HG03066 (cell line): Measurements from ENCODE around the gene FASN.
A peak's percentile ranks its signal among the peaks of the same experiment; 100 is the strongest.

Source experiments
- ATAC-seq: cut with Tn5 transposase; IDR thresholded peaks from one replicate; pipeline ENCODE4 v1.9.1; 2021; ENCODE audit warnings: low read depth; ENCODE audit not compliant: unreplicated experiment

The FASN gene

DNA sequence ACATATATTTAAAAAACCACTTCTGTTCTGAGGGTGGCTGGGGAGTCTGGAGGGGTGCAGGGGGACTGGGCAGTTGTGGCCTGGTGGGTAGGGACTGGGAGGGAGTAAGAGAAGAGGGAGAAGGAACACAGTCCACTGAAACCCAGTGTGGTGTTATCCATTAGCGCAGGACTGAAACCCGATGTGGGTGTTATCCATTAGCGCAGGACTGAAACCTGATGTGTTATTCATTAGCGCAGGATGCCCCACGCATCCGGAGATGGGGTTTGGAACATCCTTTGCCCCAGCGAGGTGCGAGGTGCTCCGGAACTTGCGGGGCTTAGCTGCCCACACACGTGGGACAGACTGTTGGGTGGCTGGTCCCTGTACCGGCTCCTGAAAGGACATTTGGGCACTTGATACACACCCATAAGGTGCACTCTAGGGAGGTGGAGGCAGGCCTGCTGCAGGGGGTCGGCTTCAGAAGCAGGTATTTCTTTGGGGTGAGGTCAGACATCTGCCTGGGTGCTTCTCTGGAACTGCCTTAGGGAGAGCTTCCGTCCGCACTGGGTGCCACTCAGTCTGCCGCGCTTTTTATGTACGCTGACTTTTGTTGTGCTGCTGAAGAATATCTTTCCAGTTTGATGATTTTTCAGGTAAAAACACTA, 20.3 kb upstream of the FASN start:
- ATAC-seq: no peak

DNA sequence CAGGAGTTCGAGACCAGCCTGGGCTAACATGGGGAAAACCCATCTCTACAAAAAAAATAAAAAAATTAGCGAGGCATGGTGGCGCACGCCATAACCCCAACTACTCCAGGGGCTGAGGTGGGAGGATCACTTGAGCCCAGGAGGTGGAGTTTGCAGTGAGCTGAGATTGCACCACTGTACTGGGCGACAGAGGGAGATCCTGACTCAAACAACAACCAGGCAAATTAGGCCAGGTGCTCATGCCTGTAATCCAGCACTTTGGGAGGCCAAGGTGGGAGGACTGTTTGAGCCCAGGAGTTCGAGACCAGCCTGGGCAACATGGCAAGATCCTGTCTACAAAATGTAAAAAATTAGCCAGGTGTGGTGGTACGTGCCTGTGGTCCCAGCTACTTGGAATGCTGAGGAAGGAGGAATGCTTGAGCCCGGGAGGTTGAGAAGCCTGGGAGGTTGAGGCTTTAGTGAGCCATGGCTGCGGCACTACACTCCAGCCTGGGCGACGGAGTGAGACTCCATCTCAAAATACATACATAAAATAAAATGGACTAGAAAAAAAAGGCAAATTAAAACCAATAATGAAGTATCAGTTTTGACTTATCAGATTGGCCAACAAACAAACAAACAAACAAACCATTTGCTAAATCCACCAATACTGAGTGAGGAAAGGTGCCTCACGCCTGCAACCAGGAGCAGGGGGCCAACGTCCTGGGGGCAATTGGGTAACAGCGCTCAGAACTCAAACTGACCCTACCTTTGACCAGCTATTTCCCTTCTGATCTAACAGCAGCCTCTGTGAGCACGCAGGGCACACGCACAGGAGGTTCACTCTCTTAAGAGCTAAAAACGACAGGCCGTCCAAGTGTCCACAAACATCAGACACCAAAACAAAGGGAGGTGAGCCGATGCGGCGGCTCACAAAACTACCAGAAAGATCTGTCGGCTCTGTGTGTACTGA, 19.4 kb upstream of the FASN start:
- ATAC-seq: no peak

DNA sequence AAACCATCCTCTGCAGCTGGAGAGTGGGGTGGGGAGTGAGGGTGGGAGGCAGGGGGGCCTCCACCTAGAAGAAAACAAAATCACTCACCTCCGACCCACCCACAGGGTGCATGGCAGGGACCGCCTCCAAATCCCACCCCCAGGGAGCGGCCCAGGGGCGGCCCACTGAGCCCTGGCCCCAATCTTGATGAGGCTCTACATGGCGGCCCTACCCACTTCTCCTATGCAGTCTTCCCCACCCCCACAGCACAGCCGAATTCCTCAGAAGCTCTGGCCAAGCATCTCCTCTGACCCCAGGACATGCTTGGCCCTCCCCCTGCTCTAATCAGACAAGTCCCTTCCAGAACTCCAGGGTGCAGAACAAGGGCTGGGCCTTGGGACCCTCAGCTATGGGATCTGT, 18.2 kb upstream of the FASN start:
- ATAC-seq: no peak

DNA sequence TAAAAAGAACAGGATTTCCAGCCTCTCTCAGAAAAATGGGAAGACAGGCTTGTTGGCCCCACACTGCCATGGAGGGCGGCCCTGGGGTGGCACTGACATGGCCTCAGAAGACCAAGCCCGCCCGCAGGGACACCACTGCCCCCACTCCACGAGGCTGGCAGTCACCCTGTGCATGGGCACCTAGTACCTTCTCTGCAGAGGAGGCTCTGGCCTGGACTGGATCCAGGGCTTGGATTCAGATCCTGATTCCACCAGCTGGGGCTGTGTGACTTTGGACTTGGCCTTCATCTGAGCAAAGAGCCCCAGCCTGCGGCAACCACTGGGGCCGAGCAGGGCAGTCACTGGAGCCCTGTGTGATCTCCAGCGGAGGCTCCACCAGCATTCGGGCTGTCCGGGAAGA, 16.8 kb upstream of the FASN start:
- ATAC-seq: no peak

DNA sequence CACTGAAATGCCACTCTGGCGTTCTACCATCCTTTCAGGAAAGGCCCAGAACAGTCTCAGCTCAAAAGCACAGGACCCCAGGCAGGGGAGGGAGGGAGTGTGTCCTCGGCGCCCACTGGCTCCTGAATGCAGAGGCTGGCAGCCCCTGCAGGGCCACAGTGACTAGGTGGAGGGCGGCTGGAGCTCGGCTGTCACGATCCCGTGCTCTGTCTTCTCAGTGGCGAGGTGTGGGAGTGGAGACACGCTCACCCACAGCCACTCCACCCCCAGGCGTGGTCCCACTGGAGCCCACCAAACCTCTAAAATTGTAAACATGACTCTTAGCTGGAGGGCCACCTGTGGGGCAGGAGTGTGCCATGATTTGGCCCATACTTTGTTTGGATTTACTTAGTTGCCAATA, 16.4 kb upstream of the FASN start:
- no peak for ATAC-seq

DNA sequence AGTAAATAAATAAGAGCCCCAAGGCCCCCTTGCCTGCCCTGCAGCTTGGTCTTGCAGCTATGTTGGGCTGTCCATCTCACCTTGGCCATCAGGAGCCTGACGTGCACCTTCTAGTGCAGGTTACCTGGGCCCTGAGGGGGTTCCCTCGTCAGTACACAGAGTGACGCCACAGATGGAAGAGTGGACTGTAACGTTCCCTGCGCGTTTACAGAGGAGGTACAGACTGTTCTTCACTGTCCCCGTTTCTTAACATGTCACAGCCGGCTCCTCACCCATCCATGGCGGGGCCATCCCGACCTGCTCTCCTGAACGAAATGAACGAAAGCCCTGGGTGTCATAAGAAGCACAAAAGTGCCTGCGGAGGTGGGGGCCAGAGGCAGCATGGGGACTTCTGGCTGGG, 15.9 kb upstream of the FASN start:
- no peak for ATAC-seq

DNA sequence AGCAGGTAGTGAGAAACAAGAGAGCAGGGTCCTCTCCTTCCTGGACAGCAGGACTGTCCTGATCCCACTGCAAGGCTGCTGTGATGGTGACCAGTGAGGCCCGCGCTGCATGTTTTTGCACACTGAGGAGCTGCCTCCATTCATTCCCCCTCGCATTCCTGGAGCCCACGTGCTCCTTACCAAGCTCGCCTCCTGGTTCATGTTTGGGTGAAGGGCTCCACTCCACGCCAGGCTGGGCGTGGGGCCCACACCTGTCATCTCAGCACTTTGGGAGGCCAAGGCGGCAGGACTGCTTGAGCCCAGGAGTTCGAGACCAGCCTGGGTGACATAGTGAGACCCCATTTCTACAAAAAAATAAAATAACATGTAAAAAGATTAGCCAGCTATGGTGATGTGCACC, 15.4 kb upstream of the FASN start:
- ATAC-seq: no peak

DNA sequence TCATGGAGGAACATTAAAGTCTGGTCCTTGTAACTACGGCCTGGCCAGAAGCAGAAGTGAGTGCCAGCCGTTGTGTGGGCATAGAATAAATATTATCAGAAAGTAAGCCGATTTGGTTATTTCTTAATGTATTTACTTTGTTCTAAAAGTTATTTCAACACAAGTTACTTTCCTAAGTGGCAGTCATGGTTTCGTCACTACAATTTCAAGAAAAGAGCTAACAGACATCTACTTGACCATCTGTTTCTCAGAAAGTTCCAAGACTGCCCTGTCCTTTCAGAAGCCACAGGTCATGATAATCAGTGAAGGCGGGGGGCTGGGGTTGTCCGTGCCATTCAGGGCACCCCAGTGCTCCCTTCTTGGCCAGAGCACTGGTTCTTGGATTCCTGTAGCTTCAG, 14.9 kb upstream of the FASN start:
- ATAC-seq: no peak

DNA sequence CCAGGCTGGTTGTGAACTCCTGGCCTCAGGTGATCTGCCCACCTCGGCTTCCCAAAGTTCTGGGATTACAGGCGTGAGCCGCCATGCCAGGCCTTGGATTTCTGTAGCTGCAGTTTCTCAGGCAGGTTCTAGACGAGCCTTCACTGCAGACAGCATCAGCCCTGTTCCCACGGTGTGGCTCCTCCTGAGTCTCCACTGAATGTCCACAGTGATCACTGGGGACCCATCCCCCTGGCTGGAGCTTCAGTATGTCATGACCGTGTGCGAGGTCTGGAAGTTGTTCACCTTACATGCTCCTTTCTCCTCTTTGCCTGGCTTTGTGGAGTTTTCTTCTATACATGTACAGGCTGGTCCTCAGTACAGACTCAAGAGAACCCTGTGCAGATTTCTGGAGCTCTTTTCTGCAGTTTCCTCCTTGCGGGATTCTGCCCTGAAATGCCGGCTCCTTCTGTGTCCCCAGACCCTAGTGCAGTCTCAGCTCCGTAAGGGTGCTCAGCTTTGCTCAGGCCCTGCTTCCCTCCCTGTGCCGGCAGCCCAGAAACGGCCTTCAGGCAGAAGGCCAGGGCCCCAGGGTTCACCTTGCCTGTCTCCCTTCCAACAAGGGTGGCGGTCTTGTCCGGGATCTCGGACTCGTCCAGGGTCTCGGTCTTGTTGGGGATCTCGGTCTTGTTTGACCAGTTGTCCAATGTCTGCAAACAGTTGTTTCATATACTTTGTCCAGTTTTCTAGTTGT, 14.3 kb upstream of the FASN start:
- ATAC-seq: no peak

DNA sequence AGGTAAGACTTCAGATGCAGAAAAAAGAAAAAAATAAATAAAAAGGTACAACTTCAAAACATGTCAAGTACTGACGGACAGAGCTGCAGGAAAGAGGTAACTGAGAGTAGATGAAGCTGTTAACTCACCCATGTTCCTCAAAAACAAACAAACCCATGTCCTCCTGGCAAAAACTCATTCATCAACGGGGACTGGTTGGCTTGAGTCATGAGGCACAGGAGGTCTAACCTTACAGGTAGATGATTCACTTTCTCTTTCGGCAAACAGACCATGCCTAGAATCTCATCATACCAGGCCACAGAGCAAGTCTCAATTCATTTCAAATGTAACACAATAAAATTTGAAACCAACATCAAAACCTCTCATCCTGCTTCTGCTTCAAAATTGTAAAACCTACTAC, 12.3 kb upstream of the FASN start:
- ATAC-seq: no peak

DNA sequence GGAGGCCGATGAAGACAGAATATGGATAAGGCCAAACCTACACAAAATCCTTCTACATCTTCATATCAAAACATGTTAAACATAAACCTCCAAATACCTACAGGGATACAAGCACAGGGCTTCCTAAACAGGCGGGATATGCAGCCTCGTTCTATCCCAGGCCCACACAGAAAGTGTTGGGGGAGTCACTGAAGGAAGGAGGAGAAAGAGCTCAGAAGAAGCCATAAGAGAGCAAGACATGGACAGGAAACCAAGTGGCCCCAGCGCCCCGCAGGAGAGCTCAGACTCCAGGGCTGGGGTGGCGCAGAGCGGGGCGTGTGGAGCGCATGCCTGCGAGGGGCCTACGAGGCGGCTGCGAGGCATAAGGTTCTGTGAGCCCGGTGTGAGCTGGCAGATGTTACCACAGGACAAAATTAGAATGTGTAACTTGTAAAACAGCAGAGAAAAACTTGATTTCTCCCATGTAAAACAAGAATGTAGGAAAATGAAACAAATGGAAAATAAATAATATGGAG, 11.0 kb upstream of the FASN start:
- ATAC-seq: no peak

DNA sequence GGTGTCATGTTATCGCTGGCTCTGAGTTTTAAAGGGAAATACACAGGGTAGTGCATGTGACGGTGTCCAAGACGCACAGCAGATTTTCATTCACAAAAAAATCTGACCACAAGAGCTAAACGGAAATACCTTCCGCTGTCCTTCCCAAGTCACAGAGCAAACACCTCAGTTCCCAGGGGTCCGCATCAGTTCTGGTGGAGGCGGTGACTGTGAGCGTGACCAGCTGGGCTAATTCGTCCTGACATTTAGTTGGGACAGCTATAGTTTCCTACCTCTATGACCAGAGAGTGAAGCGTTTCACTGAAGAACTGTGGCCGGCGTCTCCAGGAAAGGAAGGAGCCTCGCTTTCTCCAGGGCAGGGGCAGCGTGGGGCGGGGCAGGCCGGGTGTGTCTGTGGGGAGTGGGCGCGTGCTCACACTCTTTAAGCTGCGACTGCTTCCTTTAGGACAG, 10.5 kb upstream of the FASN start:
- no peak for ATAC-seq

DNA sequence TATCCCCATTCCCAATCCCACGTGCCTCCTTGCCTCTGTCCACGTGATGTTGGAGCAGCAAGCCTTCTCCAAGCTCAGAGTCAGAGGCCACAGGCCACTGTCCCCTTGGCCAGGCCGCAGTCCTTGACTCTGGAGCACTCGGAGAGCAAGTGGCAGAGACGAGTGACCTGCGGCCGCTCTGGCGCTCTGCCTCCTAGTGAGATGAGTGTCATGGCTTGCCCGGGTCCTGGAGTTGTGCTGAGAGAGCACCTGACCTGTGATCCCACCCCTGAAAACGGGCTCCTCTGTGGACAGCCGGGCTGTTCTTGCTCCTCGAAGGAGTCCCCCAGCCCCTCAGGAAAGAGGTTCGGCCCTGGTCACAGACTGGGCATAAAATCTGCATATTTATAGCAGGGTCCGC, 10.0 kb upstream of the FASN start:
- no peak for ATAC-seq

DNA sequence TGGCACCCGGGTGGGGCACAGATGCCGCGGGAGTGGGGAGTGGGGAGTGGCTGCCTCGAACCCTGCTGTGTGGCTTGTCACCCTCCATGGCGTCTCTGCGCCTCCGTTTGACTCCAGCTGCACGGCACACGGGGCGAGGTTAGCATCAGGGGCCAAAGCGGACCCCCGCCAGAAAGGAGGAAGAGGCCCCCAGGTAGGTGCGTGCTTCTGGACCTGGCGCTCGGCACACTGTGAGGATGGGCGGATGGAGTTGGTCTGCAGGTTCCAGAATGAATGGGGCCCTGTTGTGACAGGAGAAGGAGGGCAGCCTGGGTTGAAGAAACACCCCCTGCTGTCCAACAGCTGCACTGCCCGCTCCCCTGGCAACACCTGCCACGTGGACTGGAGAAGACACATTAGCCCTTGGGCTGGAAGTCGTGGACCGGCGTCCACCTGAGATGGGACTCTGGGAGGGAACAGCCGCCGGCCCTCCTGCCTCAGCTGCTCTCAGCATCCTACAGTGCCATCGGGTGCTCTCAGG, 9.4 kb upstream of the FASN start:
- ATAC-seq: no peak

DNA sequence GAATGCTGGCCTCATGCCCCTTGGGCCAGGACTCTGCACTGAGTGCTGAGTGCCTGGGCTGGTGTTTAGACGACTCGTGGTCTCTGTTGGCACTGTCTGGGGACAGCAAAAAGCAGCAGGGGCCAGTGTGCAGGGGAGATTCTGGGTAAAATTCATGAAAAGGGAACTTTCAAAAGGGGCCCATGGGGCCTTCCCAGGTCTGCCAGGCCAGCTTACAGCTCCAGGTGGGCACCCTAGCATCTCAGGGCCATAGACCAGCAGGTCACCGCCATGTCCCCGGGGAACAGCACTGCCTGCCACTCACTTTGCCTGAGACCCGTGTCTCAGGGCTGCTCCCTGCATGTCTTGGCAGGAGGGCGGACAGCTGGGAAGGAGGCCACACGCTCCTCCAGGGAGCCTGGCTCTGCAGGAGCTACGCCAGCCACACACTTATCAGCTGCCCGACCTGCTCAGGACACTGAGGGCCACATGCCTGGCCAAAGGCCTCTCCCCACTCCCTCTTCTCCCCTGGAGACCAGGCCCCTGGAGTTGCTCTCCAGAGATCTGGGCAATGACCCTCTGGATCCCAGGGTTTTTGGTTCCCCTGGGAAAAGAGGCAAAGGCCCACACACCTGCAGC, 8.8 kb upstream of the FASN start:
- no peak for ATAC-seq

DNA sequence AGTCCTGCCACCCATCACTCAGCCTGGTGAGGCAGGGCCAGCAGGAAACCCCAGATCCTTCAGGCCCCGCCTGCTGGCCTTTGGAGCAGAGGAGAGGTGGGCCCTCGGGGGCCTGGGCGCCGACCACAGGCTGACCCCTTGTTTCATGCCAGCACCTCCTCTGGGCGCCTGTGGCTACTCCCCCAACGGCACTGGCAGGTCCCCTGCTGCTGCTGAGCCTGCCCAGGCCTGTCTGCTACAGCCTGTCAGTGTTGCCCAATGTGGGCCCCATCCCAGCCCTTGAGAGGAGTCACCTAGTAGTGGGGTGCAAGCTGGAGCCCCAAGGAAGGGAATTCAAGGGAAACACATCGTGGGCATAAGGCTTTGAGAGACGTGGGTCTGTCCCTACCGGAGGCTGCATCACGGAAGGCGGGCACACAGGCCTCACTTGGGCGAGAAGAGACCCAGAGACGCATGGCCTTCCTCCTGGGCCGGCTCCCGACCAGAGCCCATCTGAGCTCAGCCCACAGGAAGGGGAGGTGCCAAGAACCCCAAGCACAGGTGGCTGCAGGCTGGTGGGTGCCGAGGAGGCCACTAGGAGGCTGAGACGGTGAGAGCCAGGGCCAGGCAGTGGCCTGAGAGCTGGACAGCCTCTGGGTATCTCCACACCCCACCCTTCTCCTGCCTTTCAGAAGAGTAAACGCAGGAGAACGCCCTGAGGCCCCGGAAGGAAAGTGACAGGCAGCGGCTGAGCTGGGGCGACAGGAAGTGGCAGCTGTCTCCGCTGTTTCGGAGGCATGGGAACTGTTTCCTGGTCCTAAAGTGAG, 8.0 kb upstream of the FASN start:
- peak; percentile 74 for ATAC-seq

DNA sequence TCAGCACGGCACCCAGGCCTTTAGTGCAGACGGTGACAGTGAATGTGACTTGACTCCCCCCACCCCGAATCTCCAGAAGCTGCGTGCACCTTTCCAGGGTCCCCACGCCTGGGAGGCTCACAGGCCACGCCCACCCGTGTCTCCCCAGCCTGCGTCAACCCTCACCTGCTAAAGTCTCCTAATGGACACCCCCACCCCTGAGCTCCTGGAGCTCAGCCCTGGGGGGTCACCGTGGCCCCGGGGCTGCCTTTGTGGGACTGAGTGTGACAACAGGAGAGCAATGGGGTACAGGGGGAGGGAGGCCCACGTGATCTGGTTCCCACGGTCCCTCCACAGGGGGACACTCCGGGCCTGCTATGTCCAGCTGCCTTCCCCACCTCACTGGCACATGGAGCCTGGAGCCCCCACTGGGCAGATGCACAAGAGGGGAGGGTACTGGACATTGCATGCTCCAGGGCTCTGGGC, 7.4 kb upstream of the FASN start:
- no peak for ATAC-seq

DNA sequence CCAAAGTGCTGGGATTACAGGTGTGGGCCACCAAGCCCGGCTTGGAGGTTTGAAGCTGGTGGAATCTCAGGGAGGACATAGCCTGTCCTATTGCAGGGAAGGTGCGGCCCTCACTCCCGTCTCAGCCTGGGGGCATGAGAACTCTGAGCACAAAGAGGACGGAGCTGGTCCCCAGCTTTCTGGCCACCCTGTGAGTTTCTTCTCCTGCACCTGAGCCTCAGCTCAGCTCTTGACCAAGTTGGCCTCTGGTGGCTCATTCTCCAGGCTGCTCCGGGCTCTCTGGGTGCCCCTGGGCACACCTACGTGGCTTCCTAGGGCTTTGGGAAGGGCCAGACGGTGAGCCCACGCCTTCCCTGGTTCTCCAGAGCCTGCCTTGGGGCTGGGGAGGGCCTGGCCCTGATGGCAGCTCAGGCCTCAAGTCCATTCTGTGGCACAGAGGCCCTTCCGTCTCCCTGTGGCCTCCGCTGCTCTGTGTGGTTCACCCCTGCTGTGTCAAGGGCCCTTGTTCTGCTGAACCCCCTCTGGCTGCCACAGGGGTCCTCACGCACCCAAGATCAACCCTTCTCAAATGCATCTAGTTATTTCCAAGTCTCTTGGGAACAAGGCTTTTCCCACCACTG, 6.9 kb upstream of the FASN start:
- no peak for ATAC-seq
